GM18499 (cell line): ENCODE measurements around the gene KIF6.

Experiments used
- ATAC-seq: cut with Tn5 transposase; IDR thresholded peaks from one replicate; pipeline ENCODE4 v1.9.1; 2021; ENCODE audit warnings: moderate number of reproducible peaks; ENCODE audit not compliant: insufficient read depth, unreplicated experiment

The KIF6 gene

GRCh38 chr6:39666706-39667489 lies 58.3 kb downstream of the KIF6 start:
- no peak for ATAC-seq

GRCh38 chr6:39665861-39666260 lies 59.3 kb downstream of the KIF6 start:
- no peak for ATAC-seq

GRCh38 chr6:39664173-39664572 lies 61.0 kb downstream of the KIF6 start:
- no peak for ATAC-seq

- ATAC-seq, result no peak
These were observed 67.7 kb downstream of the KIF6 start for GRCh38 chr6:39657355-39658135.

GRCh38 chr6:39654121-39654520 lies 71.1 kb downstream of the KIF6 start:
- no peak for ATAC-seq

- no peak for ATAC-seq
These were observed 71.6 kb downstream of the KIF6 start for GRCh38 chr6:39653612-39654011.

GRCh38 chr6:39649996-39650395 lies 75.2 kb downstream of the KIF6 start:
- ATAC-seq, result no peak

GRCh38 chr6:39646751-39647420 lies 78.3 kb downstream of the KIF6 start:
- ATAC-seq, result no peak

- no peak for ATAC-seq
These were observed 82.9 kb downstream of the KIF6 start for GRCh38 chr6:39642270-39642669.

GRCh38 chr6:39638126-39638822 lies 86.9 kb downstream of the KIF6 start:
- no peak for ATAC-seq

- no peak for ATAC-seq
These were observed 90.4 kb downstream of the KIF6 start for GRCh38 chr6:39634646-39635341.

GRCh38 chr6:39625209-39625608 lies 100.0 kb downstream of the KIF6 start:
- ATAC-seq, result no peak

- no peak for ATAC-seq
These were observed 101.5 kb downstream of the KIF6 start for GRCh38 chr6:39623750-39624149.

- no peak for ATAC-seq
These were observed 107.7 kb downstream of the KIF6 start for GRCh38 chr6:39617520-39617919.

GRCh38 chr6:39617026-39617425 lies 108.2 kb downstream of the KIF6 start:
- no peak for ATAC-seq

GRCh38 chr6:39615622-39616021 lies 109.6 kb downstream of the KIF6 start:
- no peak for ATAC-seq

GRCh38 chr6:39614393-39614950 lies 110.7 kb downstream of the KIF6 start:
- no peak for ATAC-seq

- ATAC-seq, result no peak
These were observed 115.0 kb downstream of the KIF6 start for GRCh38 chr6:39610221-39610620.

GRCh38 chr6:39608652-39609345 lies 116.4 kb downstream of the KIF6 start:
- no peak for ATAC-seq
